Neutrophil (primary cell): ENCODE results near the gene FAAP100.

Source experiments
- H3K27ac ChIP-seq: fragments of 200-600 bp; sonication (generic); 2 replicates; pipeline ENCODE4 v1.5.1; 2016; ENCODE audit warnings: mild to moderate bottlenecking, moderate library complexity
- H3K27me3 ChIP-seq: fragments of 200-600 bp; sonication (generic); 2 replicates; pipeline ENCODE4 v1.6.0; 2016; ENCODE audit warnings: mild to moderate bottlenecking
- H3K36me3 ChIP-seq: fragments of 200-600 bp; sonication (generic); 2 replicates; pipeline ENCODE4 v1.5.1; 2017
- H3K4me1 ChIP-seq, 2 experiments: fragments of 200-600 bp in 1 of 2; sonication (generic) in 1 of 2; 1 replicate in 1 of 2; 2 replicates in 1 of 2; pipeline versions ENCODE4 v1.5.1 to v1.6.1; 2013 to 2016; ENCODE audit warnings: low read depth in 1 of 2, low read length in 1 of 2, mild to moderate bottlenecking in 1 of 2, moderate library complexity in 1 of 2; ENCODE audit not compliant: control insufficient read depth in 1 of 2, insufficient read depth in 1 of 2
- H3K4me3 ChIP-seq, 2 experiments: fragments of 200-600 bp in 1 of 2; sonication (generic) in 1 of 2; 1 replicate in 1 of 2; 2 replicates in 1 of 2; pipeline ENCODE4 v1.5.1; 2013 to 2016; ENCODE audit warnings: low read depth in 1 of 2, low read length in 1 of 2, mild to moderate bottlenecking in 1 of 2, moderate library complexity in 1 of 2
- H3K9me3 ChIP-seq: fragments of 200-600 bp; sonication (generic); 2 replicates; pipeline ENCODE4 v1.5.1; 2016
- TF ChIP-seq, protein P1 (sequence below): fragments of 200-600 bp; sonication (generic); IDR thresholded peaks from 2 replicates; pipeline ENCODE4 v1.5.1; 2016; ENCODE audit warnings: antibody characterized with exemption

Gene FAAP100

GRCh38 chr17:81551458-81552243 lies 502 bp downstream of the FAAP100 start:
- peaks cover 28% of the 10 kb centered on the region in 2 experiments for H3K4me1 ChIP-seq
- peak overlapping the region; percentile 87 for H3K27ac ChIP-seq
- no peaks in the 10 kb centered on the region for H3K9me3 ChIP-seq
- H3K4me3 ChIP-seq, result peak overlapping the region; percentile 92 to 99
- H3K27me3 ChIP-seq, result no peaks in the 10 kb centered on the region
- peaks cover 25% of the 10 kb centered on the region for H3K36me3 ChIP-seq
- TF ChIP-seq, protein P1, sequence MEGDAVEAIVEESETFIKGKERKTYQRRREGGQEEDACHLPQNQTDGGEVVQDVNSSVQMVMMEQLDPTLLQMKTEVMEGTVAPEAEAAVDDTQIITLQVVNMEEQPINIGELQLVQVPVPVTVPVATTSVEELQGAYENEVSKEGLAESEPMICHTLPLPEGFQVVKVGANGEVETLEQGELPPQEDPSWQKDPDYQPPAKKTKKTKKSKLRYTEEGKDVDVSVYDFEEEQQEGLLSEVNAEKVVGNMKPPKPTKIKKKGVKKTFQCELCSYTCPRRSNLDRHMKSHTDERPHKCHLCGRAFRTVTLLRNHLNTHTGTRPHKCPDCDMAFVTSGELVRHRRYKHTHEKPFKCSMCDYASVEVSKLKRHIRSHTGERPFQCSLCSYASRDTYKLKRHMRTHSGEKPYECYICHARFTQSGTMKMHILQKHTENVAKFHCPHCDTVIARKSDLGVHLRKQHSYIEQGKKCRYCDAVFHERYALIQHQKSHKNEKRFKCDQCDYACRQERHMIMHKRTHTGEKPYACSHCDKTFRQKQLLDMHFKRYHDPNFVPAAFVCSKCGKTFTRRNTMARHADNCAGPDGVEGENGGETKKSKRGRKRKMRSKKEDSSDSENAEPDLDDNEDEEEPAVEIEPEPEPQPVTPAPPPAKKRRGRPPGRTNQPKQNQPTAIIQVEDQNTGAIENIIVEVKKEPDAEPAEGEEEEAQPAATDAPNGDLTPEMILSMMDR, result no peak

DNA sequence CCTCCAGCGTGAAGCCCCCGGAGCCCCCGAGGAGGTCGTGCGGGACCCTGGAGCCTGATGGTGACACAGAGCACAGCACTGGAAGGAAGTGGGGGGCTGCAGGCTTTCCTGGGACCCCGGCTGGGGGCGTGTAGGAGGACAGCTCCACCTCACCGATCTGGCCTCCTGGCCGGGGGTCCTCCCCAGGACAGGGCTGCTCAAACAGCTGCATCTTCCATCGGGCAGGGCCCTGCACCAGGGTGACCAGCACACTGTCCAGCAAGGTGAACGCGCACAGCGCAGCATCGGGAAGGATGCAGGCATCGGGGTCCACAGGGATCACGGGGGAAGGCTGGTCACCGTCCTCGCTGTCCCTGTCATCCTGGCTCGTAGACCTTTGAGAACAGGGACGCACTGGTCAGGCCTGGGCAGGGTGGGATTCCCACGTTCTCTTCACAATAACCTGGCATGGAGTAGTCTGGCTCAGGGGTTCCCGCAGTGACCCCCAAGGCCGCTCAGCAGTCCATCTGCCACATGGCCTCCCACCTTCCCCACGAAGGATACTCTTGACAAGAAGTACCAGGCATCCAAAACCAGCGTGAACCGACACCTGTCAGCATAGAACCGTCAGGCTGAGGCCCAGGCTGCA lies 1.2 kb downstream of the FAAP100 start:
- TF ChIP-seq, protein P1, result no peak
- Histone ChIP-seq H3K4me1 (peaks cover 28% of the 10 kb centered on the region in 2 experiments), H3K27ac (no peak overlapping the region), H3K9me3 (no peaks in the 10 kb centered on the region), H3K27me3 (no peaks in the 10 kb centered on the region), H3K36me3 (peaks cover 27% of the 10 kb centered on the region), H3K4me3 (peak overlapping the region; percentile 92 to 99)

DNA sequence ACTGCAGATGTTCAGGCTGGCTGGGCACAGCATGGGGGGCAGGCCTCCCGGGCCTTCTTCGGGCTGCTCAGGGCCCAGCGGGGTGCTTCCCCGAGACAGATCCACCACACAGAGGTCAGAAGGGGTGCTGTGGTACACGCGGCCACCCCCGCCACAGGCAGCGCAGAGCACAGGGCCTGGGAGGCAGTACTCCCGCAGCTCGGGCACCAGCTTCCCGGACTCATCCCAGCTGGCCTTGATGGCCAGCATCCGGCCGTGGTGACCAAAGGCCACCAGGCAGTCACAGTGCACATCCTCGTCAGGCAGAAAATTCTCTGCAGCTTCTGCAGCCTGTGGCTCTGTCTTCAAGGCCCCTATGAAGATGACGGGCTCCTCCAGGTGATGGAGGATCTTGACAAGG lies 1.9 kb downstream of the FAAP100 start:
- Histone ChIP-seq H3K4me1 (peaks cover 28% of the 10 kb centered on the region in 2 experiments), H3K27me3 (no peaks in the 10 kb centered on the region), H3K9me3 (no peaks in the 10 kb centered on the region), H3K27ac (no peak overlapping the region), H3K36me3 (peaks cover 34% of the 10 kb centered on the region), H3K4me3 (no peak overlapping the region)
- TF ChIP-seq, protein P1, result no peak

DNA sequence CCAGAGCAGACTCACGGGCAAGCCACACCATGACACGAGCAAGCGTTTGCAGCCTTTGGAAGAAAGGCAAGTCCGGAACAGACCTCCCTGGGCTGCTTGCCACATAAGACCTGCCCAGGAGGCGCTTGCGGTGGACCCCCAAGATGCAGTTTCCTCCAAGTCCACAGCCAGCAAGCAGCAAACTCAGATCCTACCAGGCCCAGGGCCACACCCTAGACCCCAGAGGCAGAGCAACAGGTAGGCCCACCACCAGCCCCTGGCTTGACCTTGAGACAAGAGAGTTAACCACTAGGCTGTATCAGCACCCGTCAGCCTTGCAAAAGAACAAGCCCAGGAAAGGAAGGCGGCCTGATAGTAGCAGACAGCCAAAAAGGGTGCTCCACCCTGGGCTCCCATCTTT lies 2.3 kb downstream of the FAAP100 start:
- H3K36me3 ChIP-seq, result peaks cover 38% of the 10 kb centered on the region
- H3K27ac ChIP-seq, result no peak overlapping the region
- peaks cover 28% of the 10 kb centered on the region in 2 experiments for H3K4me1 ChIP-seq
- no peaks in the 10 kb centered on the region for H3K9me3 ChIP-seq
- no peak overlapping the region for H3K4me3 ChIP-seq
- H3K27me3 ChIP-seq, result no peaks in the 10 kb centered on the region
- TF ChIP-seq, protein P1, result no peak

DNA sequence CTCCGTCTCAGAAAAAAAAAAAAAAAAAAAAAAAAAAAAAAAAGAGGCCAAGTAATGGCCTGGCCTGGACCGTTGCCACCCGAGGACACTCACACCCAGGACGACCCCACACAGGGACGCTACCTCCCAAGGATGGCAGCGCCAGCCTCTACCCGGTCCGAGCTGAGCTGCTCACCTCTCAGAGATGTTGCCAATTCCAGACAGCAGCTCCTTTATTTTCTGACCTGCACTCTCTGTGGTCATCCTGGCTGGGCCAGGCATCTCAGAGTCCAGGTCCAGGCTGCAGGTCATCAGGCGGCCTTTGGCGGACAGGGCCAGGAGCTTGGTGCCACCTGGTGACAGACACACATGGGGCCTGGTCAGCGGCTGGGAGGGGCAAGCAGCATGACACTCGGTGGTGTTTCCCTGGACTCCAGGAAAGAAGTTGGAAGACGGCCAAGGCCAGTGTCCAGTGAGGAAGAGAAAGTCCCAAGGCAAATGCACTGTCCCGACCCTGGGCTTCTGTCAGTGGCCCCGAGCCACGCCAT lies 3.1 kb downstream of the FAAP100 start:
- Histone ChIP-seq H3K27ac (no peak overlapping the region), H3K27me3 (no peaks in the 10 kb centered on the region), H3K36me3 (peaks cover 46% of the 10 kb centered on the region), H3K4me3 (no peak overlapping the region), H3K4me1 (peaks cover 25% of the 10 kb centered on the region in 2 experiments), H3K9me3 (no peaks in the 10 kb centered on the region)
- TF ChIP-seq, protein P1, result no peak
